Spleen (tissue), 11 donors: ENCODE results near the gene GGNBP2. TPM values are rescaled to one million over a fixed set of nuclear protein-coding genes. Genes with fewer than 3 reads are reported as not detected.

ENCODE experiments used
- DNase-seq: peaks from one replicate; pipeline ENCODE4 v3.0.0-alpha.2; 2020
- H3K27ac ChIP-seq, 8 donors: fragments of 200-600 bp; sonication (generic) in 7 of 8; 1 replicate in 4 of 8; 2 replicates in 4 of 8; pipeline versions ENCODE4 v1.5.0 to v1.8.0; 2016 to 2021; ENCODE audit warnings: inconsistent platforms in 4 of 8, mild to moderate bottlenecking in 4 of 8, moderate library complexity in 1 of 8
- H3K27me3 ChIP-seq, 7 donors: fragments of 200-600 bp; sonication (generic) in 6 of 7; replicated peaks in 1 of 7; 1 replicate in 4 of 7; 2 replicates in 3 of 7; pipeline versions ENCODE4 v1.5.0 to v1.8.0; 2016 to 2021; ENCODE audit warnings: inconsistent platforms in 3 of 7, mild to moderate bottlenecking in 1 of 7
- H3K36me3 ChIP-seq, 6 donors: fragments of 200-600 bp; sonication (generic) in 5 of 6; 1 replicate in 4 of 6; 2 replicates in 2 of 6; pipeline versions ENCODE4 v1.5.0 to v1.8.0; 2016 to 2021; ENCODE audit warnings: inconsistent platforms in 2 of 6
- H3K4me1 ChIP-seq, 6 donors: fragments of 200-600 bp; sonication (generic) in 5 of 6; 1 replicate in 3 of 6; 2 replicates in 3 of 6; pipeline versions ENCODE4 v1.5.0 to v1.8.0; 2016 to 2021; ENCODE audit warnings: inconsistent platforms in 3 of 6
- H3K4me3 ChIP-seq, 8 donors: fragments of 200-600 bp; sonication (generic) in 7 of 8; 1 replicate in 4 of 8; 2 replicates in 4 of 8; pipeline versions ENCODE4 v1.5.0 to v1.8.0; 2016 to 2021; ENCODE audit warnings: inconsistent platforms in 4 of 8, mild to moderate bottlenecking in 4 of 8, moderate library complexity in 2 of 8
- H3K9me3 ChIP-seq, 8 donors: fragments of 200-600 bp; sonication (generic) in 7 of 8; 1 replicate in 4 of 8; 2 replicates in 4 of 8; pipeline versions ENCODE4 v1.5.0 to v1.8.0; 2016 to 2021; ENCODE audit warnings: inconsistent platforms in 4 of 8
- POLR2A ChIP-seq, 3 donors: fragments of 450-650 bp; IDR thresholded peaks; one replicate each; pipeline ENCODE4 v1.5.1; 2017; ENCODE audit warnings: antibody characterized with exemption in 3 of 3, mild to moderate bottlenecking in 1 of 3
- POLR2AphosphoS5 ChIP-seq, 3 donors: sonication (generic); formaldehyde crosslinking; IDR thresholded peaks; one replicate each; pipeline ENCODE4 v1.5.1; 2017; ENCODE audit warnings: antibody characterized with exemption in 3 of 3
- WGBS, 5 donors: extraction: QIAGEN DNeasy Blood & Tissue Kit in 3 of 5; methylation state at CpG; one replicate each; pipeline versions ENCODE4 v1.1.5 to v1.1.7; 2013 to 2018; 5-methylcytosine and 5-hydroxymethylcytosine counted together
- intact Hi-C: fragments of 100-400 bp; cut with DNase I; formaldehyde crosslinking; loops from one replicate; pipeline ENCODE4 v1.15.0; 2023; ENCODE audit warnings: low total_unique reads
- polyA plus RNA-seq, 3 donors: library from polyadenylated mRNA; stranded (reverse); fragments of 200-250 nt; gene quantifications; one replicate each; pipeline ENCODE4 v1.2.1, GENCODE V29; 2013
- total RNA-seq, 7 donors: library from RNA; depleted of rRNA in 3 of 7; stranded (reverse); fragments of >200 nt in 3 of 7; fragmentation: NEBNext Ultra II Directional in 4 of 7; extraction: Animal tissue kit (Norgen Biotek cat#: 25700) in 4 of 7; gene quantifications; one replicate each; pipeline versions ENCODE4 v1.1.0 to v1.2.1, GENCODE V29; 2016 to 2021
- TF ChIP-seq, protein P1 (sequence below), 11 experiments: fragments of 200-600 bp in 7 of 11; fragments of 450-650 bp in 4 of 11; sonication (generic) in 4 of 11; IDR thresholded peaks in 8 of 11; conservative IDR thresholded peaks in 3 of 11; 1 replicate in 7 of 11; 2 replicates in 4 of 11; pipeline versions ENCODE4 v1.4.0 to v1.8.0; 2016 to 2021; ENCODE audit warnings: antibody characterized with exemption in 11 of 11, inconsistent platforms in 4 of 11, mild to moderate bottlenecking in 1 of 11
- donor health status: healthy with polysubstance abuse.
- donor health status: DM: no; HTN: no; CAD: no; lungs with moderate emphysema.
- donor health status: DM: no; HTN: no; CAD: no.
- donor health status: Bipolar disorder and iron deficiency.
- donor health status: healthy.
- donor health status: DM: no; HTN: no; CAD: no.
- donor health status: DM: yes; HTN: yes; CAD: no.

The GGNBP2 gene
- total and polyA plus RNA-seq, 10 donors = 60.8 to 123 (median 88.5) TPM

DNA sequence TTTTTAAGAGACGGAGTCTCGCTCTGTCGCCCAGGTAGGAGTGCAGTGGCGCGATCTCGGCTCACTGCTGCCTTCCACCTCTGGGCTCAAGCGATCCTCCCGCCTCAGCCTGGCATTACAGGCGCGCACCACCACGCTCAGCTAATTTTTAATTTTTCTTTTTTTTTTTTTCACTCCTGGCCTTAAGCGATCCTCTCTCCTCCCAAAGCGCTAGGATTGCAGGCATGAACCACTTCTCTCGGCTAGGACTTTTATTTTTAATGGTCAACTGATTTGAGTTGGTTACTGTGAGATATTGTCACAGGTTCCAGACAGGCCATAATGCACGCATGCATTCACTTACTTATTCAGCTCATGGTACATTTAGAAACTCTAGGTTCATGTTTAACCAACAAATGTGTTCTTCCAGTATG is 9.0 kb upstream of the GGNBP2 start:
- TF ChIP-seq POLR2A (IDR thresholded peaks at IDR 0.05) = no peak
- TF ChIP-seq, protein P1, sequence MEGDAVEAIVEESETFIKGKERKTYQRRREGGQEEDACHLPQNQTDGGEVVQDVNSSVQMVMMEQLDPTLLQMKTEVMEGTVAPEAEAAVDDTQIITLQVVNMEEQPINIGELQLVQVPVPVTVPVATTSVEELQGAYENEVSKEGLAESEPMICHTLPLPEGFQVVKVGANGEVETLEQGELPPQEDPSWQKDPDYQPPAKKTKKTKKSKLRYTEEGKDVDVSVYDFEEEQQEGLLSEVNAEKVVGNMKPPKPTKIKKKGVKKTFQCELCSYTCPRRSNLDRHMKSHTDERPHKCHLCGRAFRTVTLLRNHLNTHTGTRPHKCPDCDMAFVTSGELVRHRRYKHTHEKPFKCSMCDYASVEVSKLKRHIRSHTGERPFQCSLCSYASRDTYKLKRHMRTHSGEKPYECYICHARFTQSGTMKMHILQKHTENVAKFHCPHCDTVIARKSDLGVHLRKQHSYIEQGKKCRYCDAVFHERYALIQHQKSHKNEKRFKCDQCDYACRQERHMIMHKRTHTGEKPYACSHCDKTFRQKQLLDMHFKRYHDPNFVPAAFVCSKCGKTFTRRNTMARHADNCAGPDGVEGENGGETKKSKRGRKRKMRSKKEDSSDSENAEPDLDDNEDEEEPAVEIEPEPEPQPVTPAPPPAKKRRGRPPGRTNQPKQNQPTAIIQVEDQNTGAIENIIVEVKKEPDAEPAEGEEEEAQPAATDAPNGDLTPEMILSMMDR (IDR thresholded peaks at IDR 0.05 in 8 of 11, conservative IDR thresholded peaks at IDR 0.05 in 3 of 11) = peak in 4 of 11 experiments; percentile 3 to 10 (median 6)
- Histone ChIP-seq H3K4me3 (peak overlapping the region; percentile 73 to 100 (median 88)), H3K27me3 (no peaks in the 10 kb centered on the region), H3K9me3 (no peaks in the 10 kb centered on the region), H3K4me1 (peaks cover 7 to 31% (median 21%) of the 10 kb centered on the region in 6 donors), H3K27ac (peak overlapping the region; percentile 86 to 99 (median 95)), H3K36me3 (peaks cover 0 to 66% (median 21%) of the 10 kb centered on the region in 6 donors)
- intact Hi-C loops = no loop called here
- DNase-seq = no peak
- WGBS, 5 donors = 9 to 14% (median 11%) methylated on average over 15 of the region's 15 CpGs

- Histone ChIP-seq H3K36me3 (peaks cover 0 to 35% (median 10%) of the 10 kb centered on the region in 6 donors), H3K4me3 (no peak overlapping the region), H3K9me3 (no peaks in the 10 kb centered on the region), H3K27ac (no peak overlapping the region), H3K27me3 (no peaks in the 10 kb centered on the region), H3K4me1 (peaks cover 14 to 30% (median 20%) of the 10 kb centered on the region in 6 donors)
- intact Hi-C loops = no loop called here
- TF ChIP-seq, protein P1 (IDR thresholded peaks at IDR 0.05 in 8 of 11, conservative IDR thresholded peaks at IDR 0.05 in 3 of 11) = no peak
- TF ChIP-seq POLR2AphosphoS5 (IDR thresholded peaks at IDR 0.05) (no peak), POLR2A (IDR thresholded peaks at IDR 0.05) (no peak)
- 88 to 98% (median 95%) methylated on average over 3 of the region's 3 CpGs for WGBS, 5 donors
- no peak for DNase-seq
Measured at GRCh38 chr17:36540696-36541095, 4.0 kb upstream of the GGNBP2 start.

DNA sequence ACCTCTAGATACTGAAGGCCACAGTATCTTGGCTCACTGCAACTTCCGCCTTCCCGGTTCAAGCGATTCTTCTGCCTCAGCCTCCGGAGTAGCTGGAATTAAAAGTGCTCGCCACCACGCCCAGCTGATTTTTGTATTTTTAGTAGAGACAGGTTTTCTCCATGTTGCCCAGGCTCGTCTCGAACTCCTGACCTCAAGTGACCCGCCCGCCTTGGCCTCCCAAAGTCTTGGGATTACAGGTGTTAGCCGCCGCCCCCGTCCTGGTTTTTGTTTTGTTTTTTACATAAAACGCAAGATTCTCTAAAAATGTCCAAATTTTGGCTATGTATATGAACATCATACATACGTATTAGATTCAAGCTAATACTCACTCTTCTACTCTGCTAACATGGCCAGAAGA is 2.0 kb upstream of the GGNBP2 start:
- 92 to 97% (median 95%) methylated on average over 14 to 15 of the region's 15 CpGs for WGBS, 5 donors
- TF ChIP-seq POLR2A (IDR thresholded peaks at IDR 0.05) = no peak
- TF ChIP-seq, protein P1 (IDR thresholded peaks at IDR 0.05 in 8 of 11, conservative IDR thresholded peaks at IDR 0.05 in 3 of 11) = no peak
- no peak for TF ChIP-seq POLR2AphosphoS5 (IDR thresholded peaks at IDR 0.05)
- Histone ChIP-seq H3K4me1 (peaks cover 22 to 37% (median 32%) of the 10 kb centered on the region in 6 donors), H3K9me3 (no peaks in the 10 kb centered on the region), H3K36me3 (peaks cover 0 to 36% (median 4%) of the 10 kb centered on the region in 6 donors), H3K27ac (no peak overlapping the region), H3K27me3 (no peaks in the 10 kb centered on the region), H3K4me3 (no peak overlapping the region)
- DNase-seq = no peak
- intact Hi-C loops = no loop called here

DNA sequence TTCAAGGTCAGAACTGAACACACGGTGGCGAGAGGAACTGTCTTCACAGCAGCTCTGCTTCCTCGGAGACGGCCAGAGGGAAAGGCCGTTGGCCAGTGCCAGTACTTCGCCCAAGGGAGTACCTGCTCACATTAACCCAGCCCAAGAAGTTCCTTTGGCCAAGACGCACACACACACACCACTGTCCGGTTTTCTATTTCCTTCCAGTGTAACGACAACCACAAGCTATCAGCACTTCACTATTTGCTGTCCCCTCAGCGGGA is 744 bp upstream of the GGNBP2 start:
- H3K9me3 ChIP-seq = no peaks in the 10 kb centered on the region
- peak overlapping the region; percentile 73 to 98 (median 94) for H3K4me3 ChIP-seq
- 0 to 1% (median 0%) methylated on average over 10 of the region's 10 CpGs for WGBS, 5 donors
- TF ChIP-seq POLR2AphosphoS5 (IDR thresholded peaks at IDR 0.05) = no peak
- TF ChIP-seq, protein P1 (IDR thresholded peaks at IDR 0.05 in 8 of 11, conservative IDR thresholded peaks at IDR 0.05 in 3 of 11) = peak in 1 of 11 experiments; percentile 10
- no peak for TF ChIP-seq POLR2A (IDR thresholded peaks at IDR 0.05)
- intact Hi-C loops = no loop called here
- peaks cover 0 to 25% (median 2%) of the 10 kb centered on the region in 6 donors for H3K36me3 ChIP-seq
- H3K27ac ChIP-seq = peak overlapping the region; percentile 99 to 100 (median 100)
- DNase-seq = no peak
- no peaks in the 10 kb centered on the region for H3K27me3 ChIP-seq
- H3K4me1 ChIP-seq = peaks cover 34 to 50% (median 45%) of the 10 kb centered on the region in 6 donors
